ENCODE data around the gene DNM3.

The DNM3 gene

GRCh38 chr1:172391976-172392375 lies 550.7 kb downstream of the DNM3 start:
- no peak for DNase-seq (ENCODE audit: low spot score)

- DNase-seq (ENCODE audit: low spot score), result no peak
Measured at GRCh38 chr1:172393354-172393753, 552.1 kb downstream of the DNM3 start.

DNA sequence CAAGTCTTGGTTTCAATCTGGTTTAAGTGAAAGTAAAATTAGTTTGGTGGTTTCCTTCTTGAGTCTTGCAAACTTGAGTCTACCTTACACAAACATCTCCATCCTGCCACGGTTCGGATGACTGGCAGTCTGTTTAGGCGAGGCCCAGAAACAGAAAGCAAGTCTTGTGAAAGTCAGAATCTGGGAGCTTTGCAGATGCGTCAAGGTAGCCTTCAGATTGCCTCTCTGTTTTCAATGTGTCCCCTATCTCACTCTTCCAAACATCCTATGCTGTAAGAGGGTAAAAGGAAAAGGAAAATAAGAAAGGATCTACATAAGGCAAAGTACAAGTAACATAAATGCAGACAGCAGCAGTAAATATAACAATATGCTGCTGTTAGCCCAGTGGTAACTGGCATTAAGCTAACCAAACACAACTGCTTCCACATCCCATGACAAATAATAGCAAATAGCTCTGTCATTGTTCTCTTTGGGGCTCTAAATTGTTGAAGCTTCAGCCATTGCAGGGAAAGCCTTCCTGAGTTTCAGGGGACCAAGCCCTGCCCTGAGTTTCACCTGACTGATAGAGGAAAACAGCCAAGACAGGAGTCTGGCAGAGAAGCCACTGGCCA lies 552.9 kb downstream of the DNM3 start:
- no peak for DNase-seq (ENCODE audit: low spot score)

DNA sequence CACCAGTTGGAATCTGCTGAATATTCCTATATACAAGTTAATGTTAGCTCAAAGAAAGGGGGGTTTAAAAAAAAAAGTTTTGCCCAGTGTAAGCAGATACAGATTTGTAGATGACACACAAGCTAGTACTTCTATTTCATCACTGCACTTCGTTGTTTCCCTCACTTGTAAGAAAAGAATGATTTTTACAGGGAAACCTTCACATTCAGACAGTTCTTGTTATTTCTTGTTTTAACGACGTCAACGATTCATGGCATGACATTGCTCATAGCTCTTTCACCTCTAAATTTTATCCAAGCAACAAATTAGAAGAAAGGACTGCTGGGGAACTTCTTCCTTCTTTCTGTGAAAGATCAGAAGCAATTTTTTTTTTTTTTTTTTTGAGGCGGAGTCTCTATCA lies 553.5 kb downstream of the DNM3 start:
- DNase-seq (ENCODE audit: low spot score), result no peak

DNA sequence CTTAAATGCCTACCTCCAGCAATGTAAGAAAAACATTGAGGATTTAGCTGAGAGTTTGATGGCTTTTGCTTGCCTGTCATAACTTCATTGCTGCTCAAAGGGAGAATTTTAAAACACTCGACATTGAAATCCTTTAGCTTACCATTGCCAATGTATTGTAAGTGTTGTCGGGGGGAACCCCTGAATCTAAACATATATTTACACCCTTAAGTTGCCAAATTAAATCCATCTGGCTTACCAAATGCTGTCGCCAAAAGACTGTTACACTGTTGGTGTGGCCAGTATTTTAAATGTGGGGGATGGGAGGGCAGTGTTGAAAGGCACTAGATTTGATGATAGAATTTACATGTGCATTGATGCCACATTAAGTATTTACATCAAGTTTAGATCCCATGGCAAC lies 554.3 kb downstream of the DNM3 start:
- no peak for DNase-seq (ENCODE audit: low spot score)

DNA sequence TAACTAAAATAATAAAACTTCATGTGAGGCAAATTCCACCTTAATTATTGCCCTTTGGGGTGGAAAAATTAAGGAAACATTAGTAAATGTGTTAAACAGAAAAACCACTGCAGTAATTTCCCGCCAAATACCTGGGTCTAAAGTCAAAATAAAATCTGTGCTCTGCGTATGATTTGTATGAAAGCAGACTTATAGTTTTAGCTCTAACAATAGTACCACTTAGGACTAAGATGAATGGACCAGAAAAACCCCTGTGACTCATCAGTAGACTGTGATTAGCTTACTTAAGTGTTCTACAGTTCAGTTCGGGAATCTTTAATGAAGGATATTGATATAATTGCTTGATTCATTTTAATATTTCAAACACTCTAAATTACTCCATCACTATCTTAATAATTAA lies 555.9 kb downstream of the DNM3 start:
- no peak for DNase-seq (ENCODE audit: low spot score)

GRCh38 chr1:172397633-172398032 lies 556.3 kb downstream of the DNM3 start:
- DNase-seq (ENCODE audit: low spot score), result no peak

- DNase-seq (ENCODE audit: low spot score), result no peak
Measured at GRCh38 chr1:172398193-172398592, 556.9 kb downstream of the DNM3 start.

GRCh38 chr1:172398970-172399755 lies 557.9 kb downstream of the DNM3 start:
- DNase-seq (ENCODE audit: low spot score), result no peak

- no peak for DNase-seq (ENCODE audit: low spot score)
Measured at GRCh38 chr1:172399756-172400721, 558.7 kb downstream of the DNM3 start.

DNA sequence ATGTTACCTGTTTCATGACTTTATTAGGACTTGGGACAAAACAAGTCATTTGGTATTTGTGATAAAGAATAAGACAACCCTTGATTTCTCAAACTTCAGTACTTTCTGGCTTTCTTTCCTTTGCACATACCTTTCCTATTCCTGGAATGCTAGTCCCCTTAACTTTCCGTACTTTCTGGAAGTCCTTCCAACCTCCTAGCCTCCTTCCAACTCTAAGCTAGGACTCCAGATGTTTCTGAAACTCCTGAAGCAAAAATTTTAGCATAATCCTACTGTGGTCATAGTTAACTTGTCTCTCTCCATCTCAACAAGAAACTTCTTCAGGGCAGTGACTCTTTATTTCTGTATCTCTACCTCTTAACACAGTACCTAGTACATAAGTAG lies 559.4 kb downstream of the DNM3 start:
- no peak for DNase-seq (ENCODE audit: low spot score)

GRCh38 chr1:172401477-172401876 lies 560.2 kb downstream of the DNM3 start:
- no peak for DNase-seq (ENCODE audit: low spot score)

DNA sequence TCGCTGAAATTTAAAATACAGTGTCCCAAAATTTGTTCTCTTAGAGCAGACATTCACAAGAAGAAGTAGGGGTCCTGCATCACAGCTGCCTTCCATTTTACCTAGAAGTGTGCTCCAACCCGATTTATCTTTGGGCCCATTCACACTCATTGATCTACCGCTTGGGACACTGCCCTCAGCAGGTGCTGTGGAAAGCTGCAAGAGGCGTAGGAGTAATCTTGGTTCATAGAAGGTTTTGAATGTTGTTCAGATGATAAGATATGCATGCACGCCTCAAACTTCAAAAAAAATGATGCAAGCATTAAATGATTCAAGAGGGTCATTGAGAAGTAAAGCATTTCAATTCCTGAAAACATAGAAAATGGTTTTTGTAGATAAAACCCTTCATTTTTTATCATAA lies 560.6 kb downstream of the DNM3 start:
- DNase-seq (ENCODE audit: low spot score), result no peak

GRCh38 chr1:172402878-172403569 lies 561.7 kb downstream of the DNM3 start:
- no peak for DNase-seq (ENCODE audit: low spot score)

GRCh38 chr1:172404121-172404520 lies 562.8 kb downstream of the DNM3 start:
- DNase-seq (ENCODE audit: low spot score), result no peak

- no peak for DNase-seq (ENCODE audit: low spot score)
Measured at GRCh38 chr1:172405912-172406311, 564.6 kb downstream of the DNM3 start.

- DNase-seq (ENCODE audit: low spot score), result no peak
Measured at GRCh38 chr1:172406968-172407367, 565.7 kb downstream of the DNM3 start.

GRCh38 chr1:172408958-172409357 lies 567.7 kb downstream of the DNM3 start:
- DNase-seq (ENCODE audit: low spot score), result no peak

- DNase-seq (ENCODE audit: low spot score), result no peak
Measured at GRCh38 chr1:172410027-172410426, 568.7 kb downstream of the DNM3 start.

- no peak for DNase-seq (ENCODE audit: low spot score)
Measured at GRCh38 chr1:172411791-172412338, 570.6 kb downstream of the DNM3 start.

DNA sequence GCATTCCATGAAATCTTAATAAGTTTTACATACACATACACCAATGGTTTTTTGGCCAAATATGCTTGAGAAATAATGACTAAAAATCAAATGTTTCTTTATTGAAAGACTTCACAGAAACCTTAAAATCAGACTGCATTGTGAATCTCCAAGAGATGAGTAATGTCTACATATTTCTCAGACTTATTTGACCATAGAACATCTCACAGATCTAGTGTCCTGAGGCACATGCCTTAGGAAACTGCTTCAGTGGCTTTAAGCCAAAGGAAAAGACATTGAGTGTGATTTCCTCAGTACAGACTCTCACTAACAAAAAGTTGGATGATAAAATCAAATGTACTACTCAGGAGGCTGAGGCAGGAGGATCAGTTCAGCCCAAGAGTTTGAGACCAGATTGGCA lies 573.0 kb downstream of the DNM3 start:
- no peak for DNase-seq (ENCODE audit: low spot score)
